Measurements from ENCODE around the gene AFTPH.

AFTPH gene

GRCh38 chr2:64593035-64593655 is 69.0 kb downstream of the AFTPH start:
- peak; percentile 32 for DNase-seq (ENCODE audit: low read depth)

GRCh38 chr2:64594226-64594989 is 70.3 kb downstream of the AFTPH start:
- DNase-seq (ENCODE audit: low read depth): peak; percentile 16

GRCh38 chr2:64595397-64596176 is 71.5 kb downstream of the AFTPH start:
- DNase-seq (ENCODE audit: low read depth): peak; percentile 42

GRCh38 chr2:64598226-64598625 is 74.1 kb downstream of the AFTPH start:
- DNase-seq (ENCODE audit: low read depth): no peak

GRCh38 chr2:64599469-64599868 is 75.3 kb downstream of the AFTPH start:
- no peak for DNase-seq (ENCODE audit: low read depth)

GRCh38 chr2:64601034-64601754 is 77.1 kb downstream of the AFTPH start:
- no peak for DNase-seq (ENCODE audit: low read depth)

- DNase-seq (ENCODE audit: low read depth): no peak
Measured at GRCh38 chr2:64601785-64602391, 77.8 kb downstream of the AFTPH start.

GRCh38 chr2:64602436-64602835 is 78.3 kb downstream of the AFTPH start:
- no peak for DNase-seq (ENCODE audit: low read depth)

GRCh38 chr2:64604155-64604554 is 80.0 kb downstream of the AFTPH start:
- no peak for DNase-seq (ENCODE audit: low read depth)

- peak; percentile 76 for DNase-seq (ENCODE audit: low read depth)
Measured at GRCh38 chr2:64605026-64605471, 80.9 kb downstream of the AFTPH start.

- no peak for DNase-seq (ENCODE audit: low read depth)
Measured at GRCh38 chr2:64605991-64606478, 81.9 kb downstream of the AFTPH start.

GRCh38 chr2:64606479-64607363 is 82.6 kb downstream of the AFTPH start:
- no peak for DNase-seq (ENCODE audit: low read depth)

- DNase-seq (ENCODE audit: low read depth): no peak
Measured at GRCh38 chr2:64607381-64608304, 83.5 kb downstream of the AFTPH start.

- no peak for DNase-seq (ENCODE audit: low read depth)
Measured at GRCh38 chr2:64608867-64609226, 84.7 kb downstream of the AFTPH start.

GRCh38 chr2:64609227-64609941 is 85.3 kb downstream of the AFTPH start:
- peak; percentile 34 for DNase-seq (ENCODE audit: low read depth)

- no peak for DNase-seq (ENCODE audit: low read depth)
Measured at GRCh38 chr2:64609942-64610281, 85.8 kb downstream of the AFTPH start.

- no peak for DNase-seq (ENCODE audit: low read depth)
Measured at GRCh38 chr2:64610316-64610855, 86.3 kb downstream of the AFTPH start.

- no peak for DNase-seq (ENCODE audit: low read depth)
Measured at GRCh38 chr2:64612575-64613195, 88.6 kb downstream of the AFTPH start.
